K562 treated with DMSO at 1 percent for 48 hours (cell line): Measurements from ENCODE around the gene SHISA5. TPM values are rescaled to one million over a fixed set of nuclear protein-coding genes. Genes with fewer than 3 reads are reported as not detected.

Source experiments
- total RNA-seq: library from RNA; unstranded; fragments of 300-600 nt; gene quantifications from 2 replicates; pipeline ENCODE4 v1.2.3, GENCODE V29; 2022; ENCODE audit warnings: low replicate concordance; ENCODE audit errors: extremely low read depth

Gene SHISA5
- total RNA-seq = not detected in 2 replicates

DNA sequence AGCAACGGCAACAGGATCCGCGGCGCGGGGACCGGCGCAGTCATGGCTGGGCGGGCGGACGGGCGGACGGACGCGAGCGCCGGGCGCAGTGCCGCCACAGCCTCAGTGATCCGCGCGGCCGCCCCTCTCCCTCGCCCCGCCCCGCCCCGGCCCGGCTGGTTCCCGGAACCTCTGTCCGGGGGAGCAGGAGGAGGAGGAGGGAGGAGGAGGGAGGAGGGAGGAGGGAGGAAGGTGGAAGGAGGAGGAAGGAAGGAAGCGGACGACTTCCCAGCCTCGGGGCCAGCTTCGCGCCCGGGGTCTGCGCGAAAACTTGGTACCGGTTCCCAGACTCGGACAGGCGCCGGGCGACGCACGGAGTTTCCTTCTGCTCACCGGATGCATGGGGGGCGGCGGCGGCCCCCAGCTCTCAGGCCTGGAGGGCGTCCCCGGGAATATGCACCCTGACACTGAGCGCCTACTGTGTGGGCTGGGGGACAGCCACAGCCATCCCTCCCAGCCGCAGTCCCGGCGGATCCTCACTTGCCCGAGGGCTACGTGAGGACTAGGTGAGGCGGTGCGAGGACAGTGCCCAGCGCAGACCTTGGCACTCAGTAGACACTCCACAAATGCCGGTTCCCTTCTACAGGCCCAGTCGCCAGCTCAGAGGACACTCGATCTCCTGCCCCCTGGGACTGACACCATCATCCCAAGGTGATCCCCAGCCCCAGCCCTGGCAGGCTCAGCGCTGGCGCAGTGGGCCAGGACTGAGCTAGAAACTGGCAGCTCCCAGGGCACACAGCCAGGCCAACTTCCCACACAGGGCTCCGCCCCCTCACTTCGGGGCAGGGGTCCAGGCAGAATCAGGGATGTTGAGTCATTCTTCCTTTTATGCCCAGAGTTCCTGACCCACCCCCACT is at the start of gene SHISA5:
SHISA5 (minus strand) TSS at position 124 of the 896 bp plus-strand sequence; CDS start at position 44, 80 bp downstream.

DNA sequence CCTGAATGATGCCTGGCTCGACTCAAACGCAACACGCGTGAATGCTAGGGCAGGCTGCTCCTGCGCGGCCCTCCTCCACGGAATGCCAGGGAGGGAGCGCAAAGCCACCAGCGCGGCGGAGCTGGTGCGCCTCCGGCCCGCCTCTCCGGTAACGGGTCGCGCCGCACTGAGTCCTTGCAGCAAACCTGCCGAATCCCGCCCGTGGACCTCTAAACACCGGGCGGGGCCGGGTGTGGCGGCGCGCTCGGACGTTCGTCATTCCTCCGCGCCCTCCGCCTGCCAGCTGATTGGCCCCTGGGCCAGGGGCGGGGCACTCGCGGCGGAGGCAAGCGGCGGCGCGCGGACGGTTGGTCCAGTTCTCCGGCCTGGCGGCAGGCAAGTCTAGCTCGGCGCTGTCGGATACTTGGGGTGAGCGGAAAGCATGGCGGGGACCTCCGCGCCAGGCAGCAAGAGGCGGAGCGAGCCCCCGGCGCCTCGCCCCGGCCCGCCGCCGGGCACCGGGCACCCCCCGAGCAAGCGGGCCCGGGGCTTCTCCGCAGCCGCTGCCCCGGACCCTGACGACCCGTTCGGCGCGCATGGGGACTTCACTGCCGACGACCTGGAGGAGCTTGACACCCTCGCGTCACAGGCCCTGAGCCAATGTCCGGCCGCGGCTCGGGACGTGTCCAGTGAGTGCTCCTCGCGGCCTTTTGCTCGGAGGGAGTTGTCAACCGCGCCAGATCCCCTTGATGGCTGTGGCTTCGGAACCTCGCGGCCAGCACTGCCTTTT is 57.4 kb downstream of the SHISA5 start, which contains the start of gene ATRIP:
ATRIP (plus strand) TSS at position 313 of the 769 bp plus-strand sequence; CDS start at position 422, 109 bp downstream.

DNA sequence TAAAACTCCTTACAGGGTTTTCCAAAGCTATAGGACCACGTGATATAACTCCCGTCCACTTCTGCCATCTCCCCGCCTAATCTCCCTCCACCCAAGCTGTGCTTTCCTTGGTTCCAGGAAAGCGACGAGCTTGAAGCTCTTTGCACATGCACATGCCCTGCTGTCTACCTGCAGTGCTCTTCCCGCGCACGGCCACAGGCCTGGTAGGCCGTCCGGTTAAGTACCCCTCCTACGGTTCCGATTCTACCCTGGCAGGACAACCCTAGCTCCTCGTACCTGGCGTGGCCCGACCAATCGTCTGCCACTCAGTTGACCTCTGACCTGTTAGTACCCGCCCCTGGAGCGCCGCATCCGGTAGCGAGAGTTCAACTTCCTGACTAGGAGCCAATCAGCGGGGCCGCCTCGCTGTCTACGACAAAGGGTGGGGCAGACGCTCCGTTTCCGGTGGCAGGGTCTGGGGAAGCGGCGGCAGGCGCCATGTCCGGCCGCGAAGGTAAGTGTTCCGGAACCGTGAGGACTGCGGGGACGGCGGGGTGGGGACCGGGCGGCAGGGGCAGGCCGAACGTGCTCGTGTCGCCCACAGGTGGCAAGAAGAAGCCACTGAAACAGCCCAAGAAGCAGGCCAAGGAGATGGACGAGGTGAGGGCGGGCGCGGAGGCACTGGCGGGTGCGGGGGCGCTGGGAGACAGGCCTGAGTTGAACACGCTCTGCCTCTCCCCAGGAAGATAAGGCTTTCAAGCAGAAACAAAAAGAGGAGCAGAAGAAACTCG is 64.0 kb downstream of the SHISA5 start, which contains the start of the genes CCDC51 and TMA7:
CCDC51 (minus strand) TSS at position 300 of the 770 bp plus-strand sequence. CDS start 4,991 bp downstream, outside the sequence.
TMA7 (plus strand) TSS at position 438 of the 770 bp plus-strand sequence; CDS start at position 478, 40 bp downstream.

DNA sequence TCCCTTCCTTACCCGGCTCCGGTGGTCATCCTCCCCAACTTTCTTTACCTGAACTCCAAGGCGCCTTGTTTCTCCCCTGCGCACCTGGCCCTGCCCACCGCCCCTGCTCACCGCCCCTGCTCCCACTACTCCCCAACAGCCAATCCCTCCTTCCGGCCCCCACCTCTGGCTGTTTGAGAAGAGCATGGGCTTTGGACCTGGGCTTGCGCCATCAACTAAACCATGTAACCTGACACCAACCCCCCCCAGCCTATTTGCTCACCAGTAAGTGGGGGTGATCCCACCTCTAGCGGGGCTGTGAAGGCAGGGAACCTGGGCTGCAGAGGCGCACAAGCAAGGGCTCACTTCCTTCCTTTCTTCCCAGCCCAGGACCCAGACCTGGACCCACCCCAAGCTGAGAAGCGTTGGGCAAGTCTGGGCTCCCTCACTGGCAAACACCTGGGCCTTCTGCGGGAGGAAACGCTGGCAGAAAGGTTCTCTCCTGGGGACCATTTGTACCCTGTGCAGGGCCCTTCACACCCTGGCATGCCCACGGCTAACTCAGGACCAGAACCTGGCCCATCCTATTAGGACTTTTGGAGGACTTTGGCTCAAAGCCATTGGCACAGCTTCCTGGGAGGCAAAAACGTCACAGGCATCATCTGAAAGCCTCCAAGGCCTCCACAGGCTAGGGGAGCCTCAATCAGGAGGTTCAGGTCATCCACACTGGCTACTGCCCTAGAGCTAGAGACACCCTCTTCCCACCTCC is 73.8 kb downstream of the SHISA5 start, which contains the start of gene PLXNB1:
PLXNB1 (minus strand) TSS at position 127 of the 748 bp plus-strand sequence. CDS start 5,475 bp downstream, outside the sequence.

Other genes starting within 250 kb of the SHISA5 start
- gene NME6, start 202.8 kb downstream of the SHISA5 start, total RNA-seq = not detected in 2 replicates
- not detected in 2 replicates for gene SPINK8, start 170.5 kb downstream of the SHISA5 start, total RNA-seq
- not detected in 2 replicates for gene FBXW12, start 132.0 kb downstream of the SHISA5 start, total RNA-seq
- 67.8 TPM in 1 of 2 replicates, not detected in the other for gene PLXNB1, start 74.1 kb downstream of the SHISA5 start, total RNA-seq
- not detected in 2 replicates for gene CCDC51, start 64.1 kb downstream of the SHISA5 start, total RNA-seq
- gene TMA7, start 63.9 kb downstream of the SHISA5 start, total RNA-seq = not detected in 2 replicates
- not detected in 2 replicates for gene ATRIP, start 57.4 kb downstream of the SHISA5 start, total RNA-seq
- gene PFKFB4, start 52.6 kb upstream of the SHISA5 start, total RNA-seq = not detected in 2 replicates
- gene UCN2, start 59.6 kb upstream of the SHISA5 start, total RNA-seq = not detected in 2 replicates
- not detected in 2 replicates for gene COL7A1, start 91.2 kb upstream of the SHISA5 start, total RNA-seq
- 320 and 1,261 TPM in 2 replicates for gene UQCRC1, start 105.5 kb upstream of the SHISA5 start, total RNA-seq
- gene TMEM89, start 117.6 kb upstream of the SHISA5 start, total RNA-seq = not detected in 2 replicates
- gene SLC26A6, start 131.3 kb upstream of the SHISA5 start, total RNA-seq = not detected in 2 replicates
- gene CELSR3, start 158.7 kb upstream of the SHISA5 start, total RNA-seq = not detected in 2 replicates
- not detected in 2 replicates for gene NCKIPSD, start 181.7 kb upstream of the SHISA5 start, total RNA-seq
- 289 TPM in 1 of 2 replicates, not detected in the other for gene IP6K2, start 213.0 kb upstream of the SHISA5 start, total RNA-seq